ENCODE data around the gene GPR142.

Gene GPR142

DNA sequence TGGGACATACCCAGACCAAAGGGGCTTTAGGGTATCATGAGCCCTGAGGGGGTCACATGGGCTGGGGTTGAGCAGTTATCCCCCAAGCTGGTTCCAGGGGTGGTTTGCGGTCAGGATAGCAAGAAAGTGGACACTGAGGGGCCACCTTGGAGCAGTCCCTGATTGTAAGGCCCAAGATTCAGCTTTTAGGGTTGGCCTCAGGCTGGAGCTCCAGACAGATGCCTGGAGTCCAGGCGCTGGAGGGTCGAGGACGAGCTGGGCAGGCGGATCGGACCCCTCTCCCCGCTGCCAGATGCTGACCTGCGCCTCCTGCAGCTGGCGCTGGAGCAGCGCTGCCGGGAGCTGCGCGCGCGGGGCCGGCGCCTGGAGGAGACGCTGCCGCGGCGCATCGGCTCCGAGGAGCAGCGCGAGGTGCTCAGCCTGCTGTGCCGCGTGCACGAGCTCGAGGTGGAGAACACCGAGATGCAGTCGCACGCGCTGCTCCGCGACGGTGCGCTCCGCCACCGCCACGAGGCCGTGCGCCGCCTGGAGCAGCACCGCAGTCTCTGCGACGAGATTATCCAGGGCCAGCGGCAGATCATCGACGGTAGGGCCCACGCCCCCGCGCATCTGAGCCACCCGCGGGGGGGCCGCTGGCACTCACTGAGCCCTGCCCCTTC is 15.6 kb upstream of the GPR142 start:
- Histone ChIP-seq H3K9me3 (ENCODE audit: severe bottlenecking) (no peaks in the 10 kb centered on the region), H3K36me3 (no peaks in the 10 kb centered on the region), H3K27ac (peak overlapping the region; percentile 92; the same call in 1 of the 2 replicates), H3K27me3 (ENCODE audit: insufficient read depth, low read depth, severe bottlenecking) (no peaks in the 10 kb centered on the region), H3K4me3 (ENCODE audit: low read depth, low read length) (no peak overlapping the region)
- DNase-seq, result no peak
- TF ChIP-seq, protein P1, sequence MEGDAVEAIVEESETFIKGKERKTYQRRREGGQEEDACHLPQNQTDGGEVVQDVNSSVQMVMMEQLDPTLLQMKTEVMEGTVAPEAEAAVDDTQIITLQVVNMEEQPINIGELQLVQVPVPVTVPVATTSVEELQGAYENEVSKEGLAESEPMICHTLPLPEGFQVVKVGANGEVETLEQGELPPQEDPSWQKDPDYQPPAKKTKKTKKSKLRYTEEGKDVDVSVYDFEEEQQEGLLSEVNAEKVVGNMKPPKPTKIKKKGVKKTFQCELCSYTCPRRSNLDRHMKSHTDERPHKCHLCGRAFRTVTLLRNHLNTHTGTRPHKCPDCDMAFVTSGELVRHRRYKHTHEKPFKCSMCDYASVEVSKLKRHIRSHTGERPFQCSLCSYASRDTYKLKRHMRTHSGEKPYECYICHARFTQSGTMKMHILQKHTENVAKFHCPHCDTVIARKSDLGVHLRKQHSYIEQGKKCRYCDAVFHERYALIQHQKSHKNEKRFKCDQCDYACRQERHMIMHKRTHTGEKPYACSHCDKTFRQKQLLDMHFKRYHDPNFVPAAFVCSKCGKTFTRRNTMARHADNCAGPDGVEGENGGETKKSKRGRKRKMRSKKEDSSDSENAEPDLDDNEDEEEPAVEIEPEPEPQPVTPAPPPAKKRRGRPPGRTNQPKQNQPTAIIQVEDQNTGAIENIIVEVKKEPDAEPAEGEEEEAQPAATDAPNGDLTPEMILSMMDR (IDR thresholded peaks at IDR 0.05; ENCODE audit: low read depth, low read length), result no peak

DNA sequence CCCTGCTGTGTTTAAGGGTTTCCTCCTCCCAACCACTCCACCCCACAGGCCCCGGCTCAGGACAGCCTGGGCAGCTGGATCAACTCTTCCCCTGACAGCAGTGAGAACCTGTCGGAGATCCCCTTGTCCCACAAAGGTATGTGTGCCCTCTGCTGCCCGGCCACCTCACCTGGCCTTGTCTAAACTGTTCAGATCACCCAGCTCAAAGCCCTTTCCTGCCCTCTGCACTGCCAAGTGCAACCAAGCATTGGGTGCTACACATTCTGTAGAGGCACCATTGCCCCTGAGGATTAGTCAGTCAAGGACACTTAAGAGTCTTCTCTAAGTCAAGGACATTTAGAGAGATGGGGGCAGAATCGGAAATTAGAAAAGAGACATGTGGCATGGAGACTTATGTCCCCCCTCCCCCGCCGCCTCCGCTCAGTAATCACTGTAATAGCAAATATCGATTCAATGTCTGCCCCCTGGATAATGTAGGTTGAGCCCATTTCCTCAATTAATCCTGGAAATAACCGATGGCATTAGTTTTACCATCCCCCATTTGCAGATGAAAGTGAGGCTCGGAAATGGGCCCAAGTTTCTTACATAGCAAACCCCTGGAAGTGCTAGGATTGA is 13.8 kb upstream of the GPR142 start:
- TF ChIP-seq, protein P1 (IDR thresholded peaks at IDR 0.05; ENCODE audit: low read depth, low read length), result no peak
- DNase-seq, result peak; percentile 93
- Histone ChIP-seq H3K27ac (peak overlapping the region; percentile 92), H3K36me3 (no peaks in the 10 kb centered on the region), H3K4me3 (ENCODE audit: low read depth, low read length) (peak overlapping the region; percentile 27), H3K27me3 (ENCODE audit: insufficient read depth, low read depth, severe bottlenecking) (no peaks in the 10 kb centered on the region), H3K9me3 (ENCODE audit: severe bottlenecking) (no peaks in the 10 kb centered on the region)

DNA sequence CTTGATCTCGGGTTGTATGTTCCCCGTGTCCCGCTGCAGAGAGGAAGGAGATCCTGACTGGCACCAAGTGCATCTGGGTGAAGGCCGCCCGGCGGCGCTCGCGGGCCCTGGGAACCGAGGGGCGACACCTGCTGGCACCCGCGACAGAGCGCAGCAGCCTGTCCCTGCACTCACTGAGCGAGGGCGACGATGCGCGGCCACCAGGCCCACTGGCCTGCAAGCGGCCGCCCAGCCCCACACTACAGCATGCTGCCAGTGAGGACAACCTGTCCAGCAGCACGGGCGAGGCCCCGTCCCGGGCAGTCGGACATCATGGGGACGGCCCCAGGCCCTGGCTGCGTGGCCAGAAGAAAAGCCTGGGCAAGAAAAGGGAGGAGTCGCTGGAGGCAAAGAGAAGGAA is 13.2 kb upstream of the GPR142 start:
- peak overlapping the region; percentile 27 for H3K4me3 ChIP-seq (ENCODE audit: low read depth, low read length)
- DNase-seq, result peak; percentile 97

DNA sequence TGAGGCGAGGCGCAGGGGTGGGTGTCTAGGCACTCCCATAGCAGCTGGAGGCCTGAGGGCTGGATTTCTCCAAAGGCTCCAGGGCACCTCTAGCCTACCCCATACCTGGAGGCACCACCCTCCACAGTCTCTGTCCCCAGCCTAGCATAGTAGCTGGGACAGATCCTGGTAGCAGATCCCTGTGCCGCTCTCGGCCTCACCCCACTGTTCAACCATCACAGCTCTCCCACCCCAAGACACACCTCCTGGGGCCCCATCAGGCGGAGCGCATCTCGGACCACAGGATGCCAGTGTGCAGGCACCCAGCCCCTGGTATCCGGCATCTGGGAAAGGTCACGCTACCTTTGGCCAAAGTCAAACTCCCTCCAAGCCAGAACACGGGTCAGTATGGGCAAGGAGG is 12.7 kb upstream of the GPR142 start:
- peak overlapping the region; percentile 16 for H3K4me3 ChIP-seq (ENCODE audit: low read depth, low read length)
- no peaks in the 10 kb centered on the region for H3K9me3 ChIP-seq (ENCODE audit: severe bottlenecking)
- H3K36me3 ChIP-seq, result no peaks in the 10 kb centered on the region
- no peaks in the 10 kb centered on the region for H3K27me3 ChIP-seq (ENCODE audit: insufficient read depth, low read depth, severe bottlenecking)
- H3K27ac ChIP-seq, result peak overlapping the region; percentile 92
- TF ChIP-seq, protein P1 (IDR thresholded peaks at IDR 0.05; ENCODE audit: low read depth, low read length), result no peak
- DNase-seq, result no peak

More for the DNA sequence above, 13.2 kb upstream of the GPR142 start:
- H3K27me3 ChIP-seq (ENCODE audit: insufficient read depth, low read depth, severe bottlenecking), result no peaks in the 10 kb centered on the region
- H3K36me3 ChIP-seq, result no peaks in the 10 kb centered on the region
- H3K9me3 ChIP-seq (ENCODE audit: severe bottlenecking), result no peaks in the 10 kb centered on the region
- TF ChIP-seq, protein P1 (IDR thresholded peaks at IDR 0.05; ENCODE audit: low read depth, low read length), result peak; percentile 100
- H3K27ac ChIP-seq, result peak overlapping the region; percentile 92

DNA sequence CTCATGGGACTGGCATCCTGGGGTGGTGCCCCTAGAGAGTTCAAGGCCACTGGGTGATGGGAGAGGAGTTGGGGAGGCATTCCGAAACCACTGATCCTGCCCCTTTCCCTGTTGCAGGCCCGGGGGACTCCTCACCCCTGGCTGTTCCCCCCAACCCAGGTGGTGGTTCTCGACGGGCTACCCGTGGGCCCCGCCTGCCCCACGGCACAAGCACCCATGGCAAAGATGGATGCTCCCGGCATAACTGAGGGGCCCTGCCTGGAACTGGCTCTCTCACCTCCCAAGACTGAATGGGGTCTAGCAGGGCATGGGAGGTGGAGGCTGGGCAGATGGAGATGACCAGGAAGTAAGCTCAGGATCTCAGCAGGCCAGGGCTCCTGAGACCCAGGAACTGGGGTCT is 12.2 kb upstream of the GPR142 start:
- TF ChIP-seq, protein P1 (IDR thresholded peaks at IDR 0.05; ENCODE audit: low read depth, low read length), result no peak

More for the DNA sequence above, 12.2 kb upstream of the GPR142 start:
- Histone ChIP-seq H3K4me3 (ENCODE audit: low read depth, low read length) (no peak overlapping the region), H3K9me3 (ENCODE audit: severe bottlenecking) (no peaks in the 10 kb centered on the region), H3K27ac (peak overlapping the region; percentile 92), H3K36me3 (no peaks in the 10 kb centered on the region), H3K27me3 (ENCODE audit: insufficient read depth, low read depth, severe bottlenecking) (no peaks in the 10 kb centered on the region)
- no peak for DNase-seq
